ENCODE results near the gene BLTP2.
A peak's percentile ranks its signal among the peaks of the same experiment; 100 is the strongest.
"Not testable (repeated sequence)": the region's sequence is repeated elsewhere in the genome, so short reads cannot be mapped to it uniquely, and the experiment has no call there.

Gene BLTP2

GRCh38 chr17:28645576-28645939 lies 600 bp upstream of the BLTP2 start:
- DNase-seq: no peak

GRCh38 chr17:28643983-28644786 lies 773 bp downstream of the BLTP2 start:
- DNase-seq: peak; percentile 15

- no peak for DNase-seq
Observed at GRCh38 chr17:28641579-28641978, 3.4 kb downstream of the BLTP2 start.

- DNase-seq: no peak
Observed at GRCh38 chr17:28635506-28635905, 9.5 kb downstream of the BLTP2 start.

- no peak for DNase-seq
Observed at GRCh38 chr17:28634206-28634865, 10.6 kb downstream of the BLTP2 start.

- no peak for DNase-seq
Observed at GRCh38 chr17:28626818-28627217, 18.1 kb downstream of the BLTP2 start.

- no peak for DNase-seq
Observed at GRCh38 chr17:28624148-28624547, 20.8 kb downstream of the BLTP2 start.

GRCh38 chr17:28623696-28624095 lies 21.3 kb downstream of the BLTP2 start:
- no peak for DNase-seq

- DNase-seq: no peak
Observed at GRCh38 chr17:28622186-28622585, 22.8 kb downstream of the BLTP2 start.

GRCh38 chr17:28620010-28620409 lies 24.9 kb downstream of the BLTP2 start:
- DNase-seq: no peak

- DNase-seq: no peak
Observed at GRCh38 chr17:28618464-28618863, 26.5 kb downstream of the BLTP2 start.

- DNase-seq: no peak
Observed at GRCh38 chr17:28616281-28616680, 28.7 kb downstream of the BLTP2 start.

GRCh38 chr17:28615260-28615940 lies 29.6 kb downstream of the BLTP2 start:
- DNase-seq: no peak

GRCh38 chr17:28613931-28614381 lies 31.0 kb downstream of the BLTP2 start, which contains the start of gene RSKR:
TSS of gene RSKR (minus strand) at chr17:28614185. CDS start at chr17:28614161, 24 bp downstream.
- no peak for DNase-seq

GRCh38 chr17:28612936-28613872 lies 31.8 kb downstream of the BLTP2 start:
- DNase-seq: no peak

GRCh38 chr17:28612531-28612930 lies 32.4 kb downstream of the BLTP2 start:
- DNase-seq: no peak

- no peak for DNase-seq
Observed at GRCh38 chr17:28610376-28610775, 34.6 kb downstream of the BLTP2 start.

- DNase-seq: not testable (repeated sequence)
Observed at GRCh38 chr17:28604031-28604430, 40.9 kb downstream of the BLTP2 start.

- peak; percentile 80 for DNase-seq
Observed at GRCh38 chr17:28599311-28600184, 45.4 kb downstream of the BLTP2 start.

GRCh38 chr17:28598799-28599310 lies 46.1 kb downstream of the BLTP2 start, which contains the start of gene SPAG5:
TSS of gene SPAG5 (minus strand) at chr17:28599025. CDS start at chr17:28598946, 79 bp downstream.
- DNase-seq: peak; percentile 79

- DNase-seq: no peak
Observed at GRCh38 chr17:28598389-28598788, 46.6 kb downstream of the BLTP2 start.

All from SIG-M5 (cell line).